Trophoblast cell (in vitro differentiated cells and primary cell): ENCODE measurements around the gene OOSP1.

ENCODE experiments used
- DNase-seq, 2 donors: peaks; one replicate each; pipeline ENCODE4 v3.0.0-alpha.2; 2016
- H2AFZ ChIP-seq: 2 replicates; pipeline ENCODE4 v1.6.1; 2013; ENCODE audit warnings: low read length, moderate library complexity, mild to moderate bottlenecking; ENCODE audit not compliant: insufficient read depth, poor library complexity
- H2AK5ac ChIP-seq: 2 replicates; pipeline ENCODE4 v1.6.1; 2013; ENCODE audit warnings: mild to moderate bottlenecking, low read length
- H2BK120ac ChIP-seq: 2 replicates; pipeline ENCODE4 v1.6.1; 2013; ENCODE audit warnings: low read length, mild to moderate bottlenecking, moderate library complexity; ENCODE audit not compliant: insufficient read depth, poor library complexity
- H2BK12ac ChIP-seq: 2 replicates; pipeline ENCODE4 v1.6.1; 2013; ENCODE audit warnings: mild to moderate bottlenecking, low read length, moderate library complexity
- H2BK5ac ChIP-seq: 2 replicates; pipeline ENCODE4 v1.6.1; 2013; ENCODE audit warnings: low read length, low read depth, moderate library complexity, mild to moderate bottlenecking; ENCODE audit not compliant: poor library complexity
- H3K14ac ChIP-seq: 2 replicates; pipeline ENCODE4 v1.6.1; 2013; ENCODE audit warnings: mild to moderate bottlenecking, low read length
- H3K18ac ChIP-seq: 2 replicates; pipeline ENCODE4 v1.6.1; 2013; ENCODE audit warnings: mild to moderate bottlenecking, low read length
- H3K23ac ChIP-seq: 2 replicates; pipeline ENCODE4 v1.6.1; 2013; ENCODE audit warnings: low read length
- H3K27ac ChIP-seq: 2 replicates; pipeline ENCODE4 v1.5.1; 2013; ENCODE audit warnings: low read depth, mild to moderate bottlenecking, inconsistent platforms, low read length, moderate library complexity
- H3K27me3 ChIP-seq: 2 replicates; pipeline ENCODE4 v1.6.1; 2013; ENCODE audit warnings: inconsistent platforms, mild to moderate bottlenecking, low read length, moderate library complexity; ENCODE audit not compliant: insufficient read depth
- H3K36me3 ChIP-seq, 2 experiments: 1 replicate in 1 of 2; 2 replicates in 1 of 2; pipeline ENCODE4 v1.6.1; 2013; ENCODE audit warnings: low read length in 2 of 2, mild to moderate bottlenecking in 2 of 2, moderate library complexity in 1 of 2; ENCODE audit not compliant: insufficient read depth in 2 of 2, control insufficient read depth in 1 of 2
- H3K4ac ChIP-seq: 2 replicates; pipeline ENCODE4 v1.6.1; 2013; ENCODE audit warnings: low read depth, mild to moderate bottlenecking, low read length, moderate library complexity
- H3K4me1 ChIP-seq, 2 experiments: 1 replicate in 1 of 2; 2 replicates in 1 of 2; pipeline ENCODE4 v1.6.1; 2013; ENCODE audit warnings: low read length in 2 of 2, mild to moderate bottlenecking in 2 of 2, moderate library complexity in 1 of 2; ENCODE audit not compliant: insufficient read depth in 2 of 2, control insufficient read depth in 1 of 2
- H3K4me2 ChIP-seq: 2 replicates; pipeline ENCODE4 v1.6.1; 2013; ENCODE audit warnings: inconsistent platforms, mild to moderate bottlenecking, low read length, moderate library complexity
- H3K4me3 ChIP-seq: 2 replicates; pipeline ENCODE4 v1.5.1; 2013; ENCODE audit warnings: mild to moderate bottlenecking, low read depth, low read length, inconsistent platforms
- H3K79me1 ChIP-seq: one replicate; pipeline ENCODE4 v1.6.1; 2013; ENCODE audit warnings: low read length
- H3K79me2 ChIP-seq: 2 replicates; pipeline ENCODE4 v1.6.1; 2013; ENCODE audit warnings: low read length, mild to moderate bottlenecking; ENCODE audit not compliant: control insufficient read depth, insufficient read depth, poor library complexity
- H3K9ac ChIP-seq: 2 replicates; pipeline ENCODE4 v1.6.1; 2013; ENCODE audit warnings: mild to moderate bottlenecking, low read length
- H3K9me3 ChIP-seq: 2 replicates; pipeline ENCODE4 v1.6.1; 2013; ENCODE audit warnings: low read depth, mild to moderate bottlenecking, control low read depth, inconsistent platforms, low read length; ENCODE audit not compliant: insufficient read depth
- H4K12ac ChIP-seq: 2 replicates; pipeline ENCODE4 v1.6.1; 2013; ENCODE audit warnings: low read depth, mild to moderate bottlenecking, low read length, moderate library complexity
- H4K8ac ChIP-seq: 2 replicates; pipeline ENCODE4 v1.6.1; 2013; ENCODE audit warnings: low read depth, mild to moderate bottlenecking, low read length, moderate library complexity
- H4K91ac ChIP-seq: one replicate; pipeline ENCODE4 v1.6.1; 2013; ENCODE audit warnings: low read depth, mild to moderate bottlenecking, low read length, moderate library complexity
- WGBS: extraction: QIAGEN DNeasy Blood & Tissue Kit; methylation state at CpG from one replicate; pipeline ENCODE4 v1.1.7; 2013; ENCODE audit warnings: missing lambda C conversion rate; ENCODE audit not compliant: insufficient read length, insufficient coverage; ENCODE audit errors: extremely low coverage; 5-methylcytosine and 5-hydroxymethylcytosine counted together

Gene OOSP1

DNA sequence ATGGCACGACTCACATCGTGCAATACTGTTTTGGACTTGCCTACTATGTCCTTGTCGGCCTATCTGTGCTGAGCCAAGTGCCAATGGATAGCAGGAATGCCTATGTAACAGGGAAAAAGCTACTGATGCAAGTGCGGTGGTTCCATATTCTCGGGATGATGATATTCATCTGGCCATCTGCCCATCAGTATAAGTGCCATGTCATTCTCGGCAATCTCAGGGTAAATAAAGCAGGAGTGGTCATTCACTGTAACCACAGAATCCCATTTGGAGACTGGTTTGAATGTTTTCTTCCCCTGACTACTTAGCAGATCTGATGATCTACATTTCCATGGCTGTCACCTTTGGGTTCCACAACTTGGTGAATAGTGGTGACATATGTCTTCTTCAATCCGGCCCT is 39.6 kb upstream of the OOSP1 start:
- no peaks in the 10 kb centered on the region for H3K9me3 ChIP-seq

GRCh38 chr11:59899532-59899931 is 38.7 kb upstream of the OOSP1 start:
- Histone ChIP-seq H4K12ac (no peak overlapping the region), H3K27me3 (no peaks in the 10 kb centered on the region), H3K27ac (no peak overlapping the region), H3K4ac (no peak overlapping the region), H3K4me3 (no peak overlapping the region), H3K9ac (no peak overlapping the region), H3K4me1 (no peaks in the 10 kb centered on the region), H3K79me2 (no peaks in the 10 kb centered on the region), H2AFZ (no peak overlapping the region), H4K8ac (no peak overlapping the region), H4K91ac (no peak overlapping the region), H3K4me2 (no peak overlapping the region), H2BK120ac (no peak overlapping the region), H3K18ac (no peak overlapping the region), H3K23ac (no peak overlapping the region), H2AK5ac (no peak overlapping the region), H2BK12ac (no peak overlapping the region), H2BK5ac (no peak overlapping the region), H3K14ac (no peak overlapping the region), H3K9me3 (no peaks in the 10 kb centered on the region), H3K79me1 (no peaks in the 10 kb centered on the region), H3K36me3 (no peaks in the 10 kb centered on the region)
- whole genome bisulfite sequencing = no CpG with 5 or more reads among the region's 11 CpGs
- DNase-seq = no peak

More for the DNA sequence above, 39.6 kb upstream of the OOSP1 start:
- Histone ChIP-seq H4K8ac (no peak overlapping the region), H3K9ac (no peak overlapping the region), H3K4me1 (no peaks in the 10 kb centered on the region), H3K79me2 (no peaks in the 10 kb centered on the region), H3K79me1 (no peaks in the 10 kb centered on the region), H3K14ac (no peak overlapping the region), H2BK5ac (no peak overlapping the region), H3K4me3 (no peak overlapping the region), H3K18ac (no peak overlapping the region), H4K12ac (no peak overlapping the region), H2BK120ac (no peak overlapping the region), H2AK5ac (no peak overlapping the region), H3K4ac (no peak overlapping the region), H3K36me3 (no peaks in the 10 kb centered on the region), H2AFZ (no peak overlapping the region), H3K27ac (no peak overlapping the region), H2BK12ac (no peak overlapping the region), H3K23ac (no peak overlapping the region), H3K27me3 (no peaks in the 10 kb centered on the region), H3K4me2 (no peak overlapping the region), H4K91ac (no peak overlapping the region)
- no CpG with 5 or more reads among the region's 7 CpGs for WGBS
- DNase-seq = no peak

- no peak overlapping the region for H2BK12ac ChIP-seq
- no peak overlapping the region for H3K23ac ChIP-seq
- H4K12ac ChIP-seq = no peak overlapping the region
- H3K9me3 ChIP-seq = no peaks in the 10 kb centered on the region
- H3K18ac ChIP-seq = no peak overlapping the region
- no peaks in the 10 kb centered on the region for H3K4me1 ChIP-seq
- no CpG with 5 or more reads among the region's 6 CpGs for WGBS
- no peak overlapping the region for H4K91ac ChIP-seq
- no peak for DNase-seq
- H3K4me3 ChIP-seq = no peak overlapping the region
- H2BK5ac ChIP-seq = no peak overlapping the region
- no peak overlapping the region for H4K8ac ChIP-seq
- H3K79me1 ChIP-seq = no peaks in the 10 kb centered on the region
- H2AFZ ChIP-seq = no peak overlapping the region
- no peaks in the 10 kb centered on the region for H3K36me3 ChIP-seq
- H2AK5ac ChIP-seq = no peak overlapping the region
- H3K4ac ChIP-seq = no peak overlapping the region
- H3K79me2 ChIP-seq = no peaks in the 10 kb centered on the region
- H3K27me3 ChIP-seq = no peaks in the 10 kb centered on the region
- H3K27ac ChIP-seq = no peak overlapping the region
- H3K9ac ChIP-seq = no peak overlapping the region
- no peak overlapping the region for H3K4me2 ChIP-seq
- H3K14ac ChIP-seq = no peak overlapping the region
- H2BK120ac ChIP-seq = no peak overlapping the region
Observed at GRCh38 chr11:59900366-59901126, 37.7 kb upstream of the OOSP1 start.

- WGBS = no CpG with 5 or more reads among the region's 1 CpG
- Histone ChIP-seq H3K27ac (no peak overlapping the region), H2BK12ac (no peak overlapping the region)
Observed at GRCh38 chr11:59901306-59901705, 36.9 kb upstream of the OOSP1 start.

More at GRCh38 chr11:59901306-59901705, 36.9 kb upstream of the OOSP1 start:
- no peaks in the 10 kb centered on the region for H3K36me3 ChIP-seq
- H3K18ac ChIP-seq = no peak overlapping the region
- no peak overlapping the region for H4K91ac ChIP-seq
- no peaks in the 10 kb centered on the region for H3K79me1 ChIP-seq
- no peak overlapping the region for H2BK5ac ChIP-seq
- H4K12ac ChIP-seq = no peak overlapping the region
- H4K8ac ChIP-seq = no peak overlapping the region
- no peak overlapping the region for H3K4me3 ChIP-seq
- H2BK120ac ChIP-seq = no peak overlapping the region
- no peak overlapping the region for H3K14ac ChIP-seq
- H2AFZ ChIP-seq = no peak overlapping the region
- no peak overlapping the region for H2AK5ac ChIP-seq
- no peaks in the 10 kb centered on the region for H3K27me3 ChIP-seq
- no peaks in the 10 kb centered on the region for H3K79me2 ChIP-seq
- H3K4me2 ChIP-seq = no peak overlapping the region
- no peak overlapping the region for H3K9ac ChIP-seq
- no peaks in the 10 kb centered on the region for H3K4me1 ChIP-seq
- no peak overlapping the region for H3K23ac ChIP-seq
- DNase-seq = no peak
- no peaks in the 10 kb centered on the region for H3K9me3 ChIP-seq
- H3K4ac ChIP-seq = no peak overlapping the region
